Measurements from ENCODE around the gene CHRM2. TPM values are rescaled to one million over a fixed set of nuclear protein-coding genes. Genes with fewer than 3 reads are reported as not detected.

CHRM2 gene
- total RNA-seq, 1 experiment from 2014 or later, result not detected

DNA sequence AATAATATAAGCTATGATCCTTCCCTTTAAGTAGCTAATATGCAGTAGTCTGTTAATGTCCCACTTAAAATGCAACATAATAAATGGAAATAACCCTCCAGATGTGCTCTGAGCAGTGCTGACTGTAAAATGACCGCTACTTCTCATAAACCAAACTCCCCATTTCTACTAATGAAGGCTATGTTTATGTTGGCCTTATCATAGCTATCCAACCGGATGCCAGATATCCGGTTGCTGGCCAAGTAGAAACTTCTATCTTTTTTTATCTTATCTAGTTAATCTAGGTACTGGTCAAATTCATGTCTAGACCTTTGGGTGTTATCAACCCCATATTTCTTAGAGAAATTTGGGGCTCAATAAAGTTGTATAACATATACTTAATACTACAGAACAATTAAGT, 56.6 kb downstream of the CHRM2 start:
- H3K27me3 ChIP-seq (ENCODE audit: insufficient read depth, low read length), result no peaks in the 10 kb centered on the region
- H2AFZ ChIP-seq (ENCODE audit: low read length), result no peak overlapping the region
- no peaks in the 10 kb centered on the region for H3K9me3 ChIP-seq (ENCODE audit: control insufficient read depth, low read depth, low read length)
- no peak overlapping the region for H3K56ac ChIP-seq (ENCODE audit: insufficient read length, low read depth, low read length)
- H2BK20ac ChIP-seq (ENCODE audit: low read depth, low read length, poor library complexity, severe bottlenecking), result no peak overlapping the region
- no peaks in the 10 kb centered on the region for H3K23me2 ChIP-seq (ENCODE audit: insufficient read length, low read depth, low read length, poor library complexity, severe bottlenecking)
- Mint-ChIP-seq H3K27ac (no peak overlapping the region), H3K4me3 (no peak overlapping the region), H3K27me3 (ENCODE audit: low read depth) (no peaks in the 10 kb centered on the region), H3K4me1 (peaks cover 13 to 17% of the 10 kb centered on the region in 2 experiments), H3K36me3 (ENCODE audit: insufficient read depth in 1 of 3, low read depth in 3 of 3) (no peaks in the 10 kb centered on the region; a peak in 1 of 7 replicates), H3K9me3 (no peaks in the 10 kb centered on the region; a peak in 1 of 5 replicates)
- H2BK120ac ChIP-seq (ENCODE audit: low read depth, low read length, poor library complexity, severe bottlenecking), result no peak overlapping the region
- H3K4me1 ChIP-seq (ENCODE audit: insufficient read depth, low read length), result peaks cover 4% of the 10 kb centered on the region; the same call in 1 of the 2 replicates
- no peak overlapping the region for H3K14ac ChIP-seq (ENCODE audit: insufficient read depth, low read length)
- no peak overlapping the region for H2BK12ac ChIP-seq (ENCODE audit: insufficient read length, low read depth, low read length)
- H2BK5ac ChIP-seq (ENCODE audit: insufficient read length, low read length), result no peak overlapping the region
- no peak overlapping the region for H3K18ac ChIP-seq (ENCODE audit: insufficient read length, low read depth, low read length)
- no peaks in the 10 kb centered on the region for H4K20me1 ChIP-seq (ENCODE audit: control insufficient read depth, insufficient read depth, insufficient read length)
- no peak overlapping the region for H2AK5ac ChIP-seq (ENCODE audit: insufficient read length, low read length)
- H3K79me2 ChIP-seq (ENCODE audit: insufficient read depth, low read length), result no peaks in the 10 kb centered on the region
- H3K9ac ChIP-seq (ENCODE audit: extremely low read depth, insufficient read length, low read length), result no peak overlapping the region
- no CpG with 5 or more reads among the region's 3 CpGs for WGBS (ENCODE audit: extremely low coverage, insufficient read length, low lambda C conversion rate)
- no peak overlapping the region for H3K27ac ChIP-seq (ENCODE audit: insufficient read length, low read depth, low read length)
- H4K5ac ChIP-seq (ENCODE audit: insufficient read length, low read depth, low read length), result no peak overlapping the region
- H4K91ac ChIP-seq (ENCODE audit: insufficient read length, low read depth, low read length), result no peak overlapping the region
- DNase-seq, result no peak
- H4K8ac ChIP-seq (replicated peaks; ENCODE audit: insufficient read length, low read depth, low read length), result no peak overlapping the region
- no peak overlapping the region for H3K23ac ChIP-seq (ENCODE audit: insufficient read length, low read depth, low read length)
- H3K4ac ChIP-seq (ENCODE audit: low read depth, low read length), result no peak overlapping the region
- no peaks in the 10 kb centered on the region for H3K79me1 ChIP-seq (ENCODE audit: insufficient read depth, low read depth, low read length, poor library complexity, severe bottlenecking)
- H2BK15ac ChIP-seq (ENCODE audit: low read depth, low read length), result no peak overlapping the region
- no peak overlapping the region for H3K4me2 ChIP-seq (ENCODE audit: insufficient read depth, insufficient read length, low read length)
- no peak for TF ChIP-seq CTCF (conservative IDR thresholded peaks at IDR 0.05)
- no peak overlapping the region for H3T11ph ChIP-seq (ENCODE audit: low read length)
